GM19351 (cell line): ENCODE data around the gene ZBED2.

ENCODE experiments used
- ATAC-seq: cut with Tn5 transposase; IDR thresholded peaks from one replicate; pipeline ENCODE4 v1.9.1; 2021; ENCODE audit warnings: mild to moderate bottlenecking, moderate library complexity; ENCODE audit not compliant: unreplicated experiment

The ZBED2 gene

GRCh38 chr3:111605018-111605417 lies 9.9 kb upstream of the ZBED2 start:
- no peak for ATAC-seq

GRCh38 chr3:111604119-111604518 lies 9.0 kb upstream of the ZBED2 start:
- ATAC-seq, result no peak

- peak; percentile 55 for ATAC-seq
Measured at GRCh38 chr3:111603679-111604078, 8.5 kb upstream of the ZBED2 start.

GRCh38 chr3:111601810-111602209 lies 6.7 kb upstream of the ZBED2 start:
- ATAC-seq, result no peak

GRCh38 chr3:111598552-111598951 lies 3.4 kb upstream of the ZBED2 start:
- ATAC-seq, result no peak

- no peak for ATAC-seq
Measured at GRCh38 chr3:111598139-111598538, 3.0 kb upstream of the ZBED2 start.

- ATAC-seq, result no peak
Measured at GRCh38 chr3:111596328-111596727, 1.2 kb upstream of the ZBED2 start.

- no peak for ATAC-seq
Measured at GRCh38 chr3:111594781-111595180, 365 bp downstream of the ZBED2 start.

GRCh38 chr3:111594205-111594604 lies 941 bp downstream of the ZBED2 start:
- ATAC-seq, result peak; percentile 65

GRCh38 chr3:111593666-111594065 lies 1.5 kb downstream of the ZBED2 start:
- ATAC-seq, result no peak

- no peak for ATAC-seq
Measured at GRCh38 chr3:111592936-111593335, 2.2 kb downstream of the ZBED2 start.

- ATAC-seq, result no peak
Measured at GRCh38 chr3:111592143-111592542, 3.0 kb downstream of the ZBED2 start.

- no peak for ATAC-seq
Measured at GRCh38 chr3:111591555-111591954, 3.6 kb downstream of the ZBED2 start.

- ATAC-seq, result no peak
Measured at GRCh38 chr3:111590143-111590491, 5.0 kb downstream of the ZBED2 start.

- ATAC-seq, result no peak
Measured at GRCh38 chr3:111589303-111590142, 5.6 kb downstream of the ZBED2 start.

GRCh38 chr3:111588527-111588926 lies 6.6 kb downstream of the ZBED2 start:
- no peak for ATAC-seq

- no peak for ATAC-seq
Measured at GRCh38 chr3:111585217-111585616, 9.9 kb downstream of the ZBED2 start.

GRCh38 chr3:111584744-111585143 lies 10.4 kb downstream of the ZBED2 start:
- ATAC-seq, result no peak

GRCh38 chr3:111582120-111582474 lies 13.0 kb downstream of the ZBED2 start:
- ATAC-seq, result no peak

- no peak for ATAC-seq
Measured at GRCh38 chr3:111581403-111582119, 13.6 kb downstream of the ZBED2 start.

GRCh38 chr3:111579495-111579894 lies 15.7 kb downstream of the ZBED2 start:
- ATAC-seq, result no peak

GRCh38 chr3:111578867-111579266 lies 16.3 kb downstream of the ZBED2 start:
- no peak for ATAC-seq
